Measurements from ENCODE around the gene HDAC4. TPM values are rescaled to one million over a fixed set of nuclear protein-coding genes. Genes with fewer than 3 reads are reported as not detected.

HDAC4 gene
- total and polyA plus RNA-seq, 2 of the 8 experiments (the other 6 are each of a cell fraction or from before 2014, with no cell fraction given) = 15.4 to 31.5 TPM

GRCh38 chr2:239441261-239442078, 40.6 kb upstream of the HDAC4 start:
- Histone ChIP-seq H3K4ac (replicated peaks; ENCODE audit: insufficient read length, low read depth, low read length) (no peak overlapping the region), H2BK5ac (ENCODE audit: low read depth, low read length) (no peak overlapping the region), H4K5ac (ENCODE audit: insufficient read length, low read depth, low read length) (no peak overlapping the region), H3K79me2 (ENCODE audit: control insufficient read depth in 1 of 2, insufficient read depth in 2 of 2, low read length in 2 of 2) (no peaks in the 10 kb centered on the region), H4K20me1 (replicated peaks in 1 of 2; ENCODE audit: control insufficient read depth in 1 of 2, insufficient read depth in 2 of 2, low read length in 2 of 2) (no peaks in the 10 kb centered on the region), H3K4me2 (ENCODE audit: insufficient read depth in 1 of 2, low read depth in 2 of 2, low read length in 2 of 2) (peak overlapping the region; percentile 41 to 71), H3K23ac (ENCODE audit: insufficient read length) (no peak overlapping the region), H3K9ac (replicated peaks in 1 of 4; ENCODE audit: extremely low read depth in 1 of 4, low read depth in 3 of 4, low read length in 3 of 4) (no peak overlapping the region), H2BK120ac (replicated peaks; ENCODE audit: low read depth, low read length) (no peak overlapping the region), H4K91ac (replicated peaks; ENCODE audit: insufficient read length, low read length) (no peak overlapping the region), H4K8ac (ENCODE audit: extremely low read depth, insufficient read depth, low read length) (no peak overlapping the region), H3K18ac (ENCODE audit: extremely low read depth, low read length) (no peak overlapping the region), H2BK12ac (ENCODE audit: low read depth, low read length) (no peak overlapping the region), H2BK15ac (ENCODE audit: low read length) (no peak overlapping the region), H3K36me3 (ENCODE audit: control insufficient read depth in 2 of 4, insufficient read depth in 4 of 4, low read length in 3 of 4) (no peaks in the 10 kb centered on the region), H2BK20ac (ENCODE audit: low read length) (no peak overlapping the region), H3K4me3 (ENCODE audit: extremely low read depth in 1 of 4, insufficient read depth in 2 of 4, low read depth in 3 of 4, low read length in 4 of 4) (peak overlapping the region in 3 of 4 experiments; percentile 25 to 54 (median 32); a peak in 4 of 8 replicates), H2AK5ac (ENCODE audit: low read depth, low read length) (no peak overlapping the region; the same call in 1 of the 2 replicates), H3K14ac (ENCODE audit: insufficient read length) (no peak overlapping the region), H3K23me2 (ENCODE audit: low read depth, low read length) (no peaks in the 10 kb centered on the region), H3K27me3 (replicated peaks in 1 of 4; ENCODE audit: control insufficient read depth in 3 of 4, extremely low read depth in 1 of 4, insufficient read depth in 3 of 4, low read length in 3 of 4) (peaks cover 0 to 13% (median 5%) of the 10 kb centered on the region in 4 experiments; a peak in 4 of 7 replicates), H3K56ac (replicated peaks; ENCODE audit: insufficient read length, low read depth, low read length) (no peak overlapping the region), H3K9me3 (ENCODE audit: insufficient read depth in 2 of 2, low read depth in 1 of 2, low read length in 1 of 2) (peaks cover 0 to 4% of the 10 kb centered on the region in 2 experiments; a peak in 1 of 4 replicates), H3K27ac (ENCODE audit: low read depth, low read length) (no peak overlapping the region), H3K4me1 (replicated peaks in 1 of 4; ENCODE audit: control insufficient read depth in 3 of 4, insufficient read depth in 4 of 4, low read length in 3 of 4) (peaks cover 0 to 14% (median 9%) of the 10 kb centered on the region in 4 experiments; a peak in 5 of 7 replicates), H3K79me1 (ENCODE audit: low read depth, low read length) (no peaks in the 10 kb centered on the region), H2AFZ (ENCODE audit: low read length) (0 out of 2 replicates have a peak overlapping the region, but pooled peaks have one; percentile 82)
- CTCF ChIA-PET (ENCODE audit: partially characterized antibody) = no interaction called here
- 78% methylated on average over 19 of the region's 19 CpGs; no CpG with 5 or more reads in 1 of the 2 experiments for WGBS, 2 experiments (ENCODE audit: extremely low coverage in 1 of 2, insufficient coverage in 1 of 2, insufficient read length in 1 of 2, insufficient replicate concordance in 2 of 2, low coverage in 1 of 2, low lambda C conversion rate in 2 of 2, missing lambda C conversion rate in 1 of 2)
- POLR2A ChIA-PET (ENCODE audit: partially characterized antibody) = no interaction called here
- no peak for TF ChIP-seq ASH2L (IDR thresholded peaks at IDR 0.05; ENCODE audit: low read length)
- TF ChIP-seq ZNF274 (IDR thresholded peaks at IDR 0.05; ENCODE audit: borderline replicate concordance, extremely low read depth, low read length) = no peak
- no peak for TF ChIP-seq CEBPB (IDR thresholded peaks at IDR 0.05; ENCODE audit: low read depth, low read length)
- TF ChIP-seq JUN (IDR thresholded peaks at IDR 0.05; ENCODE audit: low read depth, low read length) = no peak
- no peak for TF ChIP-seq EGR1 (IDR thresholded peaks at IDR 0.05; ENCODE audit: borderline replicate concordance, low read depth, low read length)
- TF ChIP-seq KDM5A (IDR thresholded peaks at IDR 0.05; ENCODE audit: low read length) = no peak
- no peak for TF ChIP-seq SP2 (IDR thresholded peaks at IDR 0.05; ENCODE audit: low read length)
- TF ChIP-seq YY1 (IDR thresholded peaks at IDR 0.05; ENCODE audit: low read depth, low read length) = no peak
- TF ChIP-seq PHF8 (conservative IDR thresholded peaks at IDR 0.05; ENCODE audit: low read depth, low read length) = no peak
- no peak for DNase-seq (ENCODE audit: low read depth in 1 of 2, low spot score in 2 of 2)
- no peak for FAIRE-seq

Measured in H1 (cell line).